ENCODE measurements around the gene TRAPPC6A. TPM values are rescaled to one million over a fixed set of nuclear protein-coding genes. Genes with fewer than 3 reads are reported as not detected.
A peak's percentile ranks its signal among the peaks of the same experiment; 100 is the strongest.

The TRAPPC6A gene
- total and polyA plus RNA-seq, 9 of the 15 experiments (the other 6 are each of a cell fraction or from before 2014, with no cell fraction given) = 0.82 to 23.6 (median 11.6) TPM

GRCh38 chr19:45130888-45131615, 47.0 kb downstream of the TRAPPC6A start:
- H4K20me1 ChIP-seq (replicated peaks; ENCODE audit: control insufficient read depth, insufficient read depth, low read length) = peaks cover 20% of the 10 kb centered on the region
- H3K27ac ChIP-seq (ENCODE audit: extremely low read depth, low read depth, low read length) = no peak overlapping the region
- H3K4me3 ChIP-seq = no peak overlapping the region
- peaks cover 33% of the 10 kb centered on the region for H3K79me2 ChIP-seq (ENCODE audit: control insufficient read depth, insufficient read depth, low read length)
- in situ Hi-C loops (cut with MboI) = no loop called here
- WGBS (ENCODE audit: insufficient coverage, low coverage, missing lambda C conversion rate) = 66% methylated on average over 11 of the region's 13 CpGs
- no peak overlapping the region for H3K9ac ChIP-seq (ENCODE audit: insufficient read depth in 1 of 2, low read depth in 2 of 2, low read length in 2 of 2)
- no peaks in the 10 kb centered on the region for H3K9me3 ChIP-seq (replicated peaks; ENCODE audit: control insufficient read depth, insufficient read depth, low read depth, low read length)
- H3K36me3 ChIP-seq (ENCODE audit: control insufficient read depth, insufficient read depth, low read length) = peaks cover 19% of the 10 kb centered on the region; the same call in 1 of the 3 replicates
- H2AFZ ChIP-seq (ENCODE audit: low read depth, low read length) = no peak overlapping the region
- H3K4me1 ChIP-seq (replicated peaks in 1 of 2; ENCODE audit: control insufficient read depth in 2 of 2, insufficient read depth in 2 of 2, low read length in 2 of 2) = peaks cover 10 to 26% of the 10 kb centered on the region in 2 experiments
- TF ChIP-seq ZNF644 (tag; IDR thresholded peaks at IDR 0.05; ENCODE audit: low read depth) = no peak
- TF ChIP-seq ZNF232 (CRISPR knock-in tag; IDR thresholded peaks at IDR 0.05) = no peak
- TF ChIP-seq POLR2G (IDR thresholded peaks at IDR 0.05; ENCODE audit: low read depth, low read length) = 0 out of 2 replicates have a peak, but pooled peaks have one; percentile 19
- no peak for TF ChIP-seq ZEB2 (IDR thresholded peaks at IDR 0.05)
- TF ChIP-seq HEY1 (CRISPR knock-in tag; IDR thresholded peaks at IDR 0.05; ENCODE audit: borderline replicate concordance) = no peak
- TF ChIP-seq KDM4B (IDR thresholded peaks at IDR 0.05; ENCODE audit: borderline replicate concordance in 2 of 2, low read depth in 1 of 2) = no peak
- TF ChIP-seq, protein P1, sequence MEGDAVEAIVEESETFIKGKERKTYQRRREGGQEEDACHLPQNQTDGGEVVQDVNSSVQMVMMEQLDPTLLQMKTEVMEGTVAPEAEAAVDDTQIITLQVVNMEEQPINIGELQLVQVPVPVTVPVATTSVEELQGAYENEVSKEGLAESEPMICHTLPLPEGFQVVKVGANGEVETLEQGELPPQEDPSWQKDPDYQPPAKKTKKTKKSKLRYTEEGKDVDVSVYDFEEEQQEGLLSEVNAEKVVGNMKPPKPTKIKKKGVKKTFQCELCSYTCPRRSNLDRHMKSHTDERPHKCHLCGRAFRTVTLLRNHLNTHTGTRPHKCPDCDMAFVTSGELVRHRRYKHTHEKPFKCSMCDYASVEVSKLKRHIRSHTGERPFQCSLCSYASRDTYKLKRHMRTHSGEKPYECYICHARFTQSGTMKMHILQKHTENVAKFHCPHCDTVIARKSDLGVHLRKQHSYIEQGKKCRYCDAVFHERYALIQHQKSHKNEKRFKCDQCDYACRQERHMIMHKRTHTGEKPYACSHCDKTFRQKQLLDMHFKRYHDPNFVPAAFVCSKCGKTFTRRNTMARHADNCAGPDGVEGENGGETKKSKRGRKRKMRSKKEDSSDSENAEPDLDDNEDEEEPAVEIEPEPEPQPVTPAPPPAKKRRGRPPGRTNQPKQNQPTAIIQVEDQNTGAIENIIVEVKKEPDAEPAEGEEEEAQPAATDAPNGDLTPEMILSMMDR (IDR thresholded peaks at IDR 0.05 in 2 of 3, conservative IDR thresholded peaks at IDR 0.05 in 1 of 3; ENCODE audit: insufficient read depth in 2 of 3, low read depth in 1 of 3, low read length in 3 of 3) = peak in 1 of 3 experiments; percentile 30; a peak in 2 of 6 replicates
- no peak for TF ChIP-seq ZNF140 (CRISPR knock-in tag; IDR thresholded peaks at IDR 0.05)
- peak; percentile 46; the same call in 1 of the 2 replicates for TF ChIP-seq ZBTB33 (CRISPR knock-in tag; IDR thresholded peaks at IDR 0.05)
- no peak for TF ChIP-seq DIDO1 (tag; IDR thresholded peaks at IDR 0.05; ENCODE audit: low read depth)
- TF ChIP-seq, protein P2, sequence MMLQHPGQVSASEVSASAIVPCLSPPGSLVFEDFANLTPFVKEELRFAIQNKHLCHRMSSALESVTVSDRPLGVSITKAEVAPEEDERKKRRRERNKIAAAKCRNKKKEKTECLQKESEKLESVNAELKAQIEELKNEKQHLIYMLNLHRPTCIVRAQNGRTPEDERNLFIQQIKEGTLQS (IDR thresholded peaks at IDR 0.05) = 0 out of 2 replicates have a peak, but pooled peaks have one; percentile 11
- TF ChIP-seq, protein P2 (CRISPR knock-in tag; conservative IDR thresholded peaks at IDR 0.05) = no peak
- no peak for TF ChIP-seq TRIM28 (IDR thresholded peaks at IDR 0.05)
- ChIA-PET CTCF (ENCODE audit: low intra/inter-chr PET ratio) (interaction anchor here (0.6 kb wide), 1 partner anchor 372 kb away, joined by 3 read pairs; no protein-coding TSS in a partner anchor), POLR2A (interaction anchor here (0.8 kb wide), 1 partner anchor 18 kb away, joined by 3 read pairs; no protein-coding TSS in a partner anchor)
- BruUV-seq (replicated peaks) = no TSS peak
- intact Hi-C loops (cut with micrococcal nuclease) = no loop called here
- no peak for DNase-seq (ENCODE audit: extremely low read depth in 1 of 4, low spot score in 3 of 4)
- H3K4me2 ChIP-seq (ENCODE audit: insufficient read depth, low read length) = no peak overlapping the region
- no peak for FAIRE-seq
- H3K9me1 ChIP-seq (ENCODE audit: control insufficient read depth, insufficient read depth, low read length) = peaks cover 5% of the 10 kb centered on the region
- H3K27me3 ChIP-seq (ENCODE audit: control insufficient read depth in 2 of 2, insufficient read depth in 2 of 2, low read length in 2 of 2) = no peaks in the 10 kb centered on the region
- ATAC-seq = no peak

Measured in K562 (cell line).